ENCODE data around the gene BANK1.

- TF ChIP-seq CTCF (tag by site-specific recombination; IDR thresholded peaks at IDR 0.05) (no peak), ZBTB20 (tag by site-specific recombination; IDR thresholded peaks at IDR 0.05) (no peak), ZNF776 (tag by site-specific recombination; IDR thresholded peaks at IDR 0.05; ENCODE audit: borderline replicate concordance) (no peak)
These were observed 56.0 kb downstream of the BANK1 start for GRCh38 chr4:101846550-101846949.

Measured in HEK293 (cell line).